HuH-7 (cell line): Measurements from ENCODE around the gene MLXIPL.
"Not testable (repeated sequence)": the region's sequence is repeated elsewhere in the genome, so short reads cannot be mapped to it uniquely, and the experiment has no call there.

Experiments
- DNase-seq: peaks from one replicate; pipeline ENCODE4 v3.0.0; 2011; ENCODE audit warnings: low spot score

The MLXIPL gene

GRCh38 chr7:73614937-73615336, 9.4 kb downstream of the MLXIPL start:
- not testable (repeated sequence) for DNase-seq

- no peak for DNase-seq
Observed at GRCh38 chr7:73613954-73614735, 10.2 kb downstream of the MLXIPL start.

- peak; percentile 74 for DNase-seq
Observed at GRCh38 chr7:73612598-73613269, 11.6 kb downstream of the MLXIPL start.

GRCh38 chr7:73611017-73611555, 13.2 kb downstream of the MLXIPL start:
- DNase-seq, result no peak

- DNase-seq, result no peak
Observed at GRCh38 chr7:73610105-73610504, 14.2 kb downstream of the MLXIPL start.

- not testable (repeated sequence) for DNase-seq
Observed at GRCh38 chr7:73607692-73607983, 16.7 kb downstream of the MLXIPL start.

- peak; percentile 89 for DNase-seq
Observed at GRCh38 chr7:73606801-73607691, 17.3 kb downstream of the MLXIPL start.

- no peak for DNase-seq
Observed at GRCh38 chr7:73605601-73606220, 18.6 kb downstream of the MLXIPL start.

GRCh38 chr7:73602721-73603651, 21.3 kb downstream of the MLXIPL start:
- DNase-seq, result no peak

GRCh38 chr7:73599916-73600315, 24.4 kb downstream of the MLXIPL start:
- no peak for DNase-seq

- DNase-seq, result no peak
Observed at GRCh38 chr7:73599151-73599882, 25.0 kb downstream of the MLXIPL start.

GRCh38 chr7:73597978-73598782, 26.1 kb downstream of the MLXIPL start:
- DNase-seq, result no peak

GRCh38 chr7:73596191-73597065, 27.9 kb downstream of the MLXIPL start:
- no peak for DNase-seq

- DNase-seq, result no peak
Observed at GRCh38 chr7:73595358-73595757, 29.0 kb downstream of the MLXIPL start.

GRCh38 chr7:73593207-73594045, 30.9 kb downstream of the MLXIPL start:
- DNase-seq, result no peak

GRCh38 chr7:73586911-73587310, 37.4 kb downstream of the MLXIPL start:
- no peak for DNase-seq

- DNase-seq, result no peak
Observed at GRCh38 chr7:73585196-73585595, 39.1 kb downstream of the MLXIPL start.
